ENCODE results near the gene RB1.
"Not testable (repeated sequence)": the region's sequence is repeated elsewhere in the genome, so short reads cannot be mapped to it uniquely, and the experiment has no call there.

Gene RB1

DNA sequence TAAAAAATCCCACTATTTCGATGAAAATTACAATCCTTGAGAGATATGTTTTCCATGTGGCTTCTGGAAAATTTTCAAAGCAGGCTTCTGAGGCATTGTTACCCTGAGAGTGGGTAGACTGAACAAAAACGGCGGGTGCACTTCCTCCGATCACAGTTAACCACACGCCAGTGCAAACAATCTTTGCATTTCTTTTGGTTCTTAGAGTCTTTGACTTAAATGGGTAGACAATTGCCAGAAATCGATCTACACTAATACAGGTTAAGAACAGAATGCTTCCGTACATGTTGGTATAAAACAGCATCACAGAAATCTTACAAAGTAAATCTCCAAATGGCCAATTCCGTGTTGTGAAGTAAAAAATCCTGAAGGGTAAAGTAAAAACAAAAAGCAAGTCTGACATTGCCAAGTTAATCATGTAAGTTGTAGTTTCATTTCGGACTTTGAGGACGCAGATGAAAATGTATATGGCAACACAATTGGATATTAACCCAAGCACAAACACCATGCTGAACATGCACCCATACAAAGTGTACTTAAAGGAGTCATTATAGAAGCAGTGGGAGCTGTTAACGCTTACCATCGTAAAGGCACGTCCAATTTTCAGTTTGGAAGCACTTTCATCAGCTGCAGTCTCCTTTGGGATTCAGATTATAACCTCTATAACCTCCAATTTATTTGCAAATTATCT lies 108.4 kb downstream of the RB1 start:
- no peak for DNase-seq (ENCODE audit: insufficient read length, low spot score)
- no peak for FAIRE-seq
- no peak for TF ChIP-seq TAF1 (IDR thresholded peaks at IDR 0.05; ENCODE audit: low read depth, low read length)
- TF ChIP-seq PAX5 (IDR thresholded peaks at IDR 0.05; ENCODE audit: insufficient read depth, low read length, severe bottlenecking), result no peak
- TF ChIP-seq POU2F2 (IDR thresholded peaks at IDR 0.05; ENCODE audit: low read depth, low read length), result no peak
- TF ChIP-seq POLR2AphosphoS5 (IDR thresholded peaks at IDR 0.05; ENCODE audit: low read depth, low read length), result no peak

DNA sequence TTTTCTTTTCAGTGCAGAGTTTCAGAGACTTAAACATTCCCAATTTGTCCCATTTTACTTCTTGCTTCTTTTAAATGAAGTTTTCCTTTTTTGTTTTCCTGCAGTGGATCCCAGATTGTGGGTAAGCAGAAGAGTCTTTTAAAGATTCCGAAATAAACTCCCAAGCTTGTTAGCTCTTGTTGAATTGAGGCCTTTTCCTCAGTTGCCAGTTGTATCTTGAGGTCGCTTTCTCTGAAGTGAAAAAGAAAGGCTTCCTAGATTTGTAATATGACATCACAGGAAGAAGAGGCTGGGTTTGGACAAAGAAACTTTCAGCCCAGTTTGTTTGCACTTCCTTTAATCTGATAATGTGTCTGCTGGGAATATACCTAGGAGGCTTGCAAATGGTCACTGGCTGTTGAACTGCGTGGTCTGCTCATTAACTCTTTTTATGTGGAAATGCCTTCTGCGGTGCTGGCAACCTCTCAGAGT lies 109.4 kb downstream of the RB1 start, which contains the start of gene LPAR6:
TSS of gene LPAR6 (minus strand) at position 233 of the 471 bp plus-strand sequence. CDS start 690 bp downstream, outside the sequence.
- FAIRE-seq (no peak), DNase-seq (ENCODE audit: insufficient read length, low spot score) (no peak)
- TF ChIP-seq POLR2A (IDR thresholded peaks at IDR 0.05; ENCODE audit: low read depth, low read length), result no peak
- TF ChIP-seq POLR2AphosphoS5 (IDR thresholded peaks at IDR 0.05; ENCODE audit: low read depth, low read length), result no peak
- TF ChIP-seq POU2F2 (IDR thresholded peaks at IDR 0.05; ENCODE audit: low read depth, low read length), result no peak
- TF ChIP-seq SPI1 (IDR thresholded peaks at IDR 0.05; ENCODE audit: low read depth, low read length), result no peak
- no peak for TF ChIP-seq PAX5 (IDR thresholded peaks at IDR 0.05; ENCODE audit: insufficient read depth, low read length, severe bottlenecking)
- TF ChIP-seq TAF1 (IDR thresholded peaks at IDR 0.05; ENCODE audit: low read depth, low read length), result no peak

DNA sequence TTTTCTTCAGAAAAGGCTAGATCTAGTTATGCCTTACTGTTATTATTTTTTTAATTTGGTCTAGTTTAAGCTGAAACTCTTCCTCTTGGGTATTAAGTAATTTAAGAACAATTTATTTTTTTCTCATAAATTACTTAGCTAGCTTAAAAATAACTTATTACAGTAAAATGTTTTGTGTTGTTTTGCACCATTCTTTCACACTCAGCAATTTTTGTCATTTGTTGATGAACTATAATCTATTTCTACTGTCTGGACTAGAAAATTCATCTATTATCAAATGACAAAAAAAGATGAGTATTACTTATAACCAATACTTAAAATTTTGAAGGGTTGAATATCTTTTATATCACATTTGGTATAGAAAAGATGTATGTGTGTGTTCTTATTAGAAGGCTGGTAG lies 111.0 kb downstream of the RB1 start:
- TF ChIP-seq SPI1 (IDR thresholded peaks at IDR 0.05; ENCODE audit: low read depth, low read length), result no peak
- no peak for TF ChIP-seq POU2F2 (IDR thresholded peaks at IDR 0.05; ENCODE audit: low read depth, low read length)
- no peak for TF ChIP-seq POLR2AphosphoS5 (IDR thresholded peaks at IDR 0.05; ENCODE audit: low read depth, low read length)
- no peak for TF ChIP-seq TAF1 (IDR thresholded peaks at IDR 0.05; ENCODE audit: low read depth, low read length)
- TF ChIP-seq POLR2A (IDR thresholded peaks at IDR 0.05; ENCODE audit: low read depth, low read length), result no peak
- TF ChIP-seq PAX5 (IDR thresholded peaks at IDR 0.05; ENCODE audit: insufficient read depth, low read length, severe bottlenecking), result no peak
- DNase-seq (ENCODE audit: insufficient read length, low spot score) (no peak), FAIRE-seq (no peak)

DNA sequence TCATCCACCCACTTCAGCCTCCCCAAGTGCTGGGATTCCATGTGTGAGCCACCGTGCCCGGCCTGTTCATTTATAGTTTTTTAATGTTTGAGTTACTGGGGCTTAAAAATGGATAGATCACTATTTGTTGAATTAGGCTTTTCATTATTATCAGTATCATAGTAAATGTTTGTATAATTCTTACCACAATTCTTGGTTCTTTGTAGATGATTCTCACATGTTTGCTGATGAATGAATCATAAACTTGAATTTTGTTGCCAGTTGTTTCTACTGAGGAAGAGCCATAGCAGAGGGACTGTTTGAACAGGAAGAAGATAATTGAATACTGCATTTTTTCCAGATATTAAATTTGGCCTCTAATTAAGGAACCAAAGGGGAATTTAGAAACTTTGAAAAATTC lies 112.0 kb downstream of the RB1 start:
- DNase-seq (ENCODE audit: insufficient read length, low spot score) (no peak), FAIRE-seq (no peak)
- TF ChIP-seq TAF1 (IDR thresholded peaks at IDR 0.05; ENCODE audit: low read depth, low read length), result no peak
- TF ChIP-seq SPI1 (IDR thresholded peaks at IDR 0.05; ENCODE audit: low read depth, low read length), result no peak
- TF ChIP-seq POLR2AphosphoS5 (IDR thresholded peaks at IDR 0.05; ENCODE audit: low read depth, low read length), result no peak
- no peak for TF ChIP-seq POU2F2 (IDR thresholded peaks at IDR 0.05; ENCODE audit: low read depth, low read length)
- no peak for TF ChIP-seq PAX5 (IDR thresholded peaks at IDR 0.05; ENCODE audit: insufficient read depth, low read length, severe bottlenecking)
- TF ChIP-seq POLR2A (IDR thresholded peaks at IDR 0.05; ENCODE audit: low read depth, low read length), result no peak

DNA sequence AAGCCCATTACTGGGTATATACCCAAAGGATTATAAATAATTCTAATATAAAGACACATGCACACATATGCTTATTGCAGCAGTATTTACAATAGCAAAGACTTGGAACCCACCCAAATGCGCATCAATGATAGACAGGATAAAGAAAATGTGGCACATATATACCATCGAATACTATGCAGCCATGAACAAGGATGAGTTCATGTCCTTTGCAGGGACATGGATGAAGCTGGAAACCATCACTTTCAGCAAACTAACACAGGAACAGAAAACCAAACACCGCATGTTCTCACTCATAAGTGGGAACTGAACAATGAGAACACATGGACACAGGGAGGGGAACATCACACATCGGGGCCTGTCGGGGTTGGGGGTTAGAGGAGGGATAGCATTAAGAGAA lies 118.5 kb downstream of the RB1 start:
- DNase-seq (ENCODE audit: insufficient read length, low spot score); FAIRE-seq: not testable (repeated sequence)

DNA sequence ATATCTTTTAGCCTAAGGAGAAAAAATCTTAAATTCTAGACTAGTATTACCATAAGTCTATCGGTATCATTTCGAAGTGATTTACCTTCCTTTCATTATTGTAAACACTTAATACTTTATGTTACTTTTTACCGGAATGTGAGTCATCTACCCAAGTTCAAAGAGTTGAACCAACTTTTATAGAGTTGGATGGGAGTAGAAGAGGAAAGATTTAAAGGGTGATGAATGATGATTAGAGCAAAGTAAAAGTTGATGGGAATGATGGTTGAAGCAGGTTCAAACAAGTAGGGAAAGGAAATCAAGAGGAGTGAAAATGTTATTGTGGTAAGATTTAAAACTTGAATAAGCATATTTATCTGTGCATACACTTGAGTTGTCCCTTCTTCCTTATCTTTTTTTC lies 120.7 kb downstream of the RB1 start:
- TF ChIP-seq POLR2A (IDR thresholded peaks at IDR 0.05; ENCODE audit: low read depth, low read length) (no peak), PAX5 (IDR thresholded peaks at IDR 0.05; ENCODE audit: insufficient read depth, low read length, severe bottlenecking) (no peak), POU2F2 (IDR thresholded peaks at IDR 0.05; ENCODE audit: low read depth, low read length) (no peak), POLR2AphosphoS5 (IDR thresholded peaks at IDR 0.05; ENCODE audit: low read depth, low read length) (no peak), TAF1 (IDR thresholded peaks at IDR 0.05; ENCODE audit: low read depth, low read length) (no peak), SPI1 (IDR thresholded peaks at IDR 0.05; ENCODE audit: low read depth, low read length) (no peak)
- no peak for FAIRE-seq
- no peak for DNase-seq (ENCODE audit: insufficient read length, low spot score)

DNA sequence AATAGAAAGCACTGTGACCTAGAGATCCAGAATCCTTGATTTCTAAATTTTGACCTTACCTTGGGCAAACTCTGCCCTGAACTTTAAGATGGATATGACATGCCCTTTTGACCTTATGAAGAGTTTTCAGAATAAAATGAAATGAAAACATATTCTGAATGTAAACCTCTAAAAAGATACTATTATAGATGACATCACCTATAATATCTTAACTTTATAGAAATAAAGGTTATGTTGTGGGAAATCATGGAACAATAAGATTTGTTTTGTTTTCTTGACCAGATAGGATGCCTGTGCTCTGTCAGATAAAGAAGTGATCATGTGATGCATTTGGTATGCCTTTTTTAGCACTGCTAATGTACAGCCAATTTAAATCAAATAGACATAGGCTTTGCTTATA lies 122.5 kb downstream of the RB1 start:
- FAIRE-seq (no peak), DNase-seq (ENCODE audit: insufficient read length, low spot score) (no peak)
- TF ChIP-seq PAX5 (IDR thresholded peaks at IDR 0.05; ENCODE audit: insufficient read depth, low read length, severe bottlenecking) (no peak), POU2F2 (IDR thresholded peaks at IDR 0.05; ENCODE audit: low read depth, low read length) (no peak), POLR2AphosphoS5 (IDR thresholded peaks at IDR 0.05; ENCODE audit: low read depth, low read length) (no peak), SPI1 (IDR thresholded peaks at IDR 0.05; ENCODE audit: low read depth, low read length) (no peak), TAF1 (IDR thresholded peaks at IDR 0.05; ENCODE audit: low read depth, low read length) (no peak), POLR2A (IDR thresholded peaks at IDR 0.05; ENCODE audit: low read depth, low read length) (no peak)

DNA sequence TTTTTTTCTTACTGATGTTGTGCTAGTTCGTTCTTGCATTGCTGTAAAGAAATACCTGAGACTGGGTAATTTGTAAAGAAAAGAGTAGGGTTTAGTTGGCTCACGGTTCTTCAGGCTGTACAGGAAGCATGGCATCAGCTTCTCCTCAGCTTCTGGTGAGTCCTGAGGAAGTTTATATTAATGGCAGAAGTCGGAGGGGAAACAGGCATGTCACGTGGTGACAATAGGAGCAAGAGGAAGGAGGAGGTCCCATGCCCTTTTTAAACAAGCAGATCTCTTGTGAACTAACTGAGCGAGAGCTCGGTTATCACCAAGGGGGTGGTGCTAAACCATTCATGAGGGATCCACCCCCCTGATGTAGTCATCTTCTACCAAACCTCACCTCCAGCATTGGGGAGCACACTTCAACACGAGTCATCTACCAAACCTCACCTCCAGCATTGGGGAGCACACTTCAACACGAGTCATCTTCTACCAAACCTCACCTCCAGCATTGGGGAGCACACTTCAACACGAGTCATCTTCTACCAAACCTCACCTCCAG lies 123.3 kb downstream of the RB1 start:
- FAIRE-seq, result peak; percentile 28
- not testable (repeated sequence) for DNase-seq (ENCODE audit: insufficient read length, low spot score)

DNA sequence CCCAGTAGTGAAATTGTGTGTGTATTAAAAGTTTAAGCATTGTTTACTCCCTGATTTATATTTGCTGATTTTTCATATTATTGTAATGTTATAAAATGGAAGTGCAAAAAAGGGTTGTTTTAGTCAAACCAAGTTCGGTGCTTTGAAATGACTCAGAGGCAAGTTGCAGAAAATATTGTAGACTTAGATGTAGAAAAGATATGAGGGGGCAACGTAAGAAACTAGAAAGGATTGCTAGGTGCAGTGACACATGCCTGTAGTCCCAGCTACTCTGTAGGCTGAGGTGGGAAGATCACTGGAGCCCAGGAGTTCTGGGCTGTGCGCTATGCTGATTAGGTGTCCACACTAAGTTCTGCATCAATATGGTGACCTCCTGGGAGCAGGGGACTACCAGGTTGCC lies 125.5 kb downstream of the RB1 start:
- FAIRE-seq (no peak), DNase-seq (ENCODE audit: insufficient read length, low spot score) (no peak)
- no peak for TF ChIP-seq POU2F2 (IDR thresholded peaks at IDR 0.05; ENCODE audit: low read depth, low read length)
- no peak for TF ChIP-seq POLR2A (IDR thresholded peaks at IDR 0.05; ENCODE audit: low read depth, low read length)
- no peak for TF ChIP-seq SPI1 (IDR thresholded peaks at IDR 0.05; ENCODE audit: low read depth, low read length)
- no peak for TF ChIP-seq TAF1 (IDR thresholded peaks at IDR 0.05; ENCODE audit: low read depth, low read length)
- no peak for TF ChIP-seq POLR2AphosphoS5 (IDR thresholded peaks at IDR 0.05; ENCODE audit: low read depth, low read length)
- TF ChIP-seq PAX5 (IDR thresholded peaks at IDR 0.05; ENCODE audit: insufficient read depth, low read length, severe bottlenecking), result no peak

DNA sequence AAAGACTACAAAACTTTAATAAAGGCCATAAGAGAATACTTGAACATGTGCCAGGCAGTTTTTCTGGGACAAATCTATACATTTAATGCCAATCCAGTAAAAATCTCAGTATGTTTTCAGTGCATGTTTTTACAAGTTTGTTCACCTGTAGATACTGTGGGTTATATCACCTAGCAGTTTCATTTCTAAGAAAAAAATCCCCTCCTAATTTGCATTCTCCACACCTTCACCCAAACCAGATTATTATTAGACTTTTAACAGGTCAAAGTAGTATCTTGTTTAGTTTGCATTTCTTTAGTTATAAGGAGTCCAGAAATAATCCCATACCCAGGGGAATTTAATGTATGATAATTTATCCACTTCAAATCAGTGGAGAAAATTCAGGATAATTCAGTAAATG lies 126.3 kb downstream of the RB1 start:
- no peak for TF ChIP-seq TAF1 (IDR thresholded peaks at IDR 0.05; ENCODE audit: low read depth, low read length)
- TF ChIP-seq POLR2A (IDR thresholded peaks at IDR 0.05; ENCODE audit: low read depth, low read length), result no peak
- no peak for TF ChIP-seq PAX5 (IDR thresholded peaks at IDR 0.05; ENCODE audit: insufficient read depth, low read length, severe bottlenecking)
- TF ChIP-seq POU2F2 (IDR thresholded peaks at IDR 0.05; ENCODE audit: low read depth, low read length), result no peak
- TF ChIP-seq SPI1 (IDR thresholded peaks at IDR 0.05; ENCODE audit: low read depth, low read length), result no peak
- no peak for TF ChIP-seq POLR2AphosphoS5 (IDR thresholded peaks at IDR 0.05; ENCODE audit: low read depth, low read length)
- DNase-seq (ENCODE audit: insufficient read length, low spot score), result no peak
- peak; percentile 9 for FAIRE-seq
